Activated CD4-positive, alpha-beta T cell treated with anti-CD3 and anti-CD28 coated beads, Interleukin-2, amount 10 ng/mL, durations not matched to agents 24 days and 14 days (primary cell): ENCODE data around the gene GABRD. TPM values are rescaled to one million over a fixed set of nuclear protein-coding genes. Genes with fewer than 3 reads are reported as not detected.

Experiments used
- DNase-seq: peaks from one replicate; pipeline ENCODE4 v3.0.0; 2022
- H3K27ac Mint-ChIP-seq: one replicate; pipeline ENCODE4 v1.8.0; 2022; ENCODE audit warnings: mild to moderate bottlenecking, mixed read lengths
- H3K27me3 Mint-ChIP-seq: one replicate; pipeline ENCODE4 v1.8.0; 2022; ENCODE audit warnings: mixed read lengths
- H3K36me3 Mint-ChIP-seq: one replicate; pipeline ENCODE4 v1.8.0; 2022; ENCODE audit warnings: low read depth, mild to moderate bottlenecking, mixed read lengths
- H3K4me1 Mint-ChIP-seq: one replicate; pipeline ENCODE4 v1.8.0; 2021; ENCODE audit warnings: mixed read lengths
- H3K4me3 Mint-ChIP-seq: one replicate; pipeline ENCODE4 v1.8.0; 2022; ENCODE audit warnings: mild to moderate bottlenecking, moderate library complexity, mixed read lengths
- H3K9me3 Mint-ChIP-seq: one replicate; pipeline ENCODE4 v1.8.0; 2021; ENCODE audit warnings: mixed read lengths
- intact Hi-C: fragments of 100-400 bp; cut with micrococcal nuclease; formaldehyde crosslinking; loops from one replicate; pipeline ENCODE4 v1.15.1; 2023
- total RNA-seq: library from RNA; stranded (reverse); gene quantifications from 2 replicates; pipeline ENCODE4 v1.2.3, GENCODE V29; 2022

GABRD gene
- total RNA-seq, 1 donor from 2014 or later = not detected

GRCh38 chr1:2030076-2030871 lies 11.1 kb downstream of the GABRD start:
- intact Hi-C loops = no loop called here
- H3K36me3 Mint-ChIP-seq = no peaks in the 10 kb centered on the region
- H3K27me3 Mint-ChIP-seq = no peaks in the 10 kb centered on the region
- no peak for DNase-seq
- no peak overlapping the region for H3K27ac Mint-ChIP-seq
- H3K4me3 Mint-ChIP-seq = no peak overlapping the region
- H3K4me1 Mint-ChIP-seq = no peaks in the 10 kb centered on the region
- H3K9me3 Mint-ChIP-seq = no peaks in the 10 kb centered on the region

- Mint-ChIP-seq H3K4me1 (no peaks in the 10 kb centered on the region), H3K27ac (no peak overlapping the region), H3K9me3 (no peaks in the 10 kb centered on the region), H3K27me3 (no peaks in the 10 kb centered on the region), H3K36me3 (no peaks in the 10 kb centered on the region), H3K4me3 (no peak overlapping the region)
- intact Hi-C loops = no loop called here
- DNase-seq = no peak
Measured at GRCh38 chr1:2031546-2032540, 12.7 kb downstream of the GABRD start.

- Mint-ChIP-seq H3K4me1 (no peaks in the 10 kb centered on the region), H3K4me3 (no peak overlapping the region), H3K36me3 (no peaks in the 10 kb centered on the region), H3K27me3 (no peaks in the 10 kb centered on the region), H3K9me3 (no peaks in the 10 kb centered on the region), H3K27ac (no peak overlapping the region)
- no peak for DNase-seq
- intact Hi-C loops = no loop called here
Measured at GRCh38 chr1:2032737-2033136, 13.6 kb downstream of the GABRD start.

GRCh38 chr1:2033165-2033564 lies 14.0 kb downstream of the GABRD start:
- no peaks in the 10 kb centered on the region for H3K9me3 Mint-ChIP-seq
- H3K4me3 Mint-ChIP-seq = no peak overlapping the region
- no peak overlapping the region for H3K27ac Mint-ChIP-seq
- no peak for DNase-seq
- intact Hi-C loops = no loop called here
- H3K27me3 Mint-ChIP-seq = no peaks in the 10 kb centered on the region
- H3K4me1 Mint-ChIP-seq = no peaks in the 10 kb centered on the region
- no peaks in the 10 kb centered on the region for H3K36me3 Mint-ChIP-seq

- no peak for DNase-seq
- intact Hi-C loops = no loop called here
- Mint-ChIP-seq H3K4me3 (no peak overlapping the region), H3K36me3 (no peaks in the 10 kb centered on the region), H3K4me1 (no peaks in the 10 kb centered on the region), H3K27ac (no peak overlapping the region), H3K27me3 (no peaks in the 10 kb centered on the region), H3K9me3 (no peaks in the 10 kb centered on the region)
Measured at GRCh38 chr1:2036287-2036686, 17.1 kb downstream of the GABRD start.

- H3K4me1 Mint-ChIP-seq = no peaks in the 10 kb centered on the region
- H3K27me3 Mint-ChIP-seq = no peaks in the 10 kb centered on the region
- H3K4me3 Mint-ChIP-seq = no peak overlapping the region
- no peak for DNase-seq
- no peaks in the 10 kb centered on the region for H3K9me3 Mint-ChIP-seq
- intact Hi-C loops = no loop called here
- no peaks in the 10 kb centered on the region for H3K36me3 Mint-ChIP-seq
- no peak overlapping the region for H3K27ac Mint-ChIP-seq
Measured at GRCh38 chr1:2037314-2037979, 18.3 kb downstream of the GABRD start.

- Mint-ChIP-seq H3K27me3 (no peaks in the 10 kb centered on the region), H3K4me1 (no peaks in the 10 kb centered on the region), H3K36me3 (no peaks in the 10 kb centered on the region), H3K27ac (no peak overlapping the region), H3K9me3 (no peaks in the 10 kb centered on the region), H3K4me3 (no peak overlapping the region)
- intact Hi-C loops = no loop called here
- no peak for DNase-seq
Measured at GRCh38 chr1:2038229-2038628, 19.1 kb downstream of the GABRD start.

- peaks cover 2% of the 10 kb centered on the region for H3K4me1 Mint-ChIP-seq
- H3K27me3 Mint-ChIP-seq = peaks cover 4% of the 10 kb centered on the region
- H3K4me3 Mint-ChIP-seq = no peak overlapping the region
- intact Hi-C loops = no loop called here
- no peak overlapping the region for H3K27ac Mint-ChIP-seq
- no peak for DNase-seq
- no peaks in the 10 kb centered on the region for H3K9me3 Mint-ChIP-seq
- H3K36me3 Mint-ChIP-seq = no peaks in the 10 kb centered on the region
Measured at GRCh38 chr1:2039251-2039650, 20.1 kb downstream of the GABRD start.

- no peaks in the 10 kb centered on the region for H3K9me3 Mint-ChIP-seq
- peaks cover 13% of the 10 kb centered on the region for H3K27me3 Mint-ChIP-seq
- H3K27ac Mint-ChIP-seq = no peak overlapping the region
- H3K4me1 Mint-ChIP-seq = peaks cover 2% of the 10 kb centered on the region
- intact Hi-C loops = no loop called here
- no peaks in the 10 kb centered on the region for H3K36me3 Mint-ChIP-seq
- no peak overlapping the region for H3K4me3 Mint-ChIP-seq
- no peak for DNase-seq
Measured at GRCh38 chr1:2041305-2041704, 22.2 kb downstream of the GABRD start.

- DNase-seq = no peak
- Mint-ChIP-seq H3K36me3 (no peaks in the 10 kb centered on the region), H3K4me3 (no peak overlapping the region), H3K27ac (no peak overlapping the region), H3K4me1 (peaks cover 2% of the 10 kb centered on the region), H3K27me3 (peaks cover 15% of the 10 kb centered on the region), H3K9me3 (no peaks in the 10 kb centered on the region)
- intact Hi-C loops = no loop called here
Measured at GRCh38 chr1:2041887-2042286, 22.7 kb downstream of the GABRD start.

- peaks cover 20% of the 10 kb centered on the region for H3K27me3 Mint-ChIP-seq
- H3K27ac Mint-ChIP-seq = no peak overlapping the region
- intact Hi-C loops = no loop called here
- peaks cover 2% of the 10 kb centered on the region for H3K4me1 Mint-ChIP-seq
- no peak for DNase-seq
- no peak overlapping the region for H3K4me3 Mint-ChIP-seq
- no peaks in the 10 kb centered on the region for H3K36me3 Mint-ChIP-seq
- H3K9me3 Mint-ChIP-seq = no peaks in the 10 kb centered on the region
Measured at GRCh38 chr1:2042830-2043773, 24.0 kb downstream of the GABRD start.

- H3K9me3 Mint-ChIP-seq = no peaks in the 10 kb centered on the region
- no peak overlapping the region for H3K27ac Mint-ChIP-seq
- no peak for DNase-seq
- intact Hi-C loops = loop anchor here (2.0 kb wide), 1 partner anchor 83 kb away; no protein-coding TSS in a partner anchor
- no peak overlapping the region for H3K4me3 Mint-ChIP-seq
- no peaks in the 10 kb centered on the region for H3K36me3 Mint-ChIP-seq
- H3K27me3 Mint-ChIP-seq = peaks cover 28% of the 10 kb centered on the region
- peaks cover 2% of the 10 kb centered on the region for H3K4me1 Mint-ChIP-seq
Measured at GRCh38 chr1:2043886-2044285, 24.7 kb downstream of the GABRD start.
